Middle frontal gyrus (tissue), 1 donor: ENCODE data around the gene MSH2.
"Not testable (repeated sequence)": the region's sequence is repeated elsewhere in the genome, so short reads cannot be mapped to it uniquely, and the experiment has no call there.

Experiments used
- DNase-seq: peaks from one replicate; pipeline ENCODE4 v3.0.0-alpha.2; 2015; ENCODE audit warnings: low spot score; ENCODE audit errors: extremely low spot score

The MSH2 gene

DNA sequence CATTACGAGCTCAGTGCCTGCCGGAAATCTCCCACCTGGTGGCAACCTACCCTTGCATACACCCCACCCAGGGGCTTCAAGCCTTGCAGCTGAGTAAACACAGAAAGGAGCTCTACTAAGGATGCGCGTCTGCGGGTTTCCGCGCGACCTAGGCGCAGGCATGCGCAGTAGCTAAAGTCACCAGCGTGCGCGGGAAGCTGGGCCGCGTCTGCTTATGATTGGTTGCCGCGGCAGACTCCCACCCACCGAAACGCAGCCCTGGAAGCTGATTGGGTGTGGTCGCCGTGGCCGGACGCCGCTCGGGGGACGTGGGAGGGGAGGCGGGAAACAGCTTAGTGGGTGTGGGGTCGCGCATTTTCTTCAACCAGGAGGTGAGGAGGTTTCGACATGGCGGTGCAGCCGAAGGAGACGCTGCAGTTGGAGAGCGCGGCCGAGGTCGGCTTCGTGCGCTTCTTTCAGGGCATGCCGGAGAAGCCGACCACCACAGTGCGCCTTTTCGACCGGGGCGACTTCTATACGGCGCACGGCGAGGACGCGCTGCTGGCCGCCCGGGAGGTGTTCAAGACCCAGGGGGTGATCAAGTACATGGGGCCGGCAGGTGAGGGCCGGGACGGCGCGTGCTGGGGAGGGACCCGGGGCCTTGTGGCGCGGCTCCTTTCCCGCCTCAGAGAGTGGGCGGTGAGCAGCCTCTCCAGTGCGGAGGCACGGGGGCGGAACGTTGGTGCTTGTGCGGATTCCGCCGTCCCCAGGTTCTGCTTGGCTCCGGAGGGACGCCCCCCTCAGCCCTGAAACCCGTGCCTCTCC is at the start of gene MSH2:
MSH2 (plus strand) TSS at position 352 of the 804 bp plus-strand sequence; CDS start at position 388, 36 bp downstream.
- peak; percentile 86 for DNase-seq

DNA sequence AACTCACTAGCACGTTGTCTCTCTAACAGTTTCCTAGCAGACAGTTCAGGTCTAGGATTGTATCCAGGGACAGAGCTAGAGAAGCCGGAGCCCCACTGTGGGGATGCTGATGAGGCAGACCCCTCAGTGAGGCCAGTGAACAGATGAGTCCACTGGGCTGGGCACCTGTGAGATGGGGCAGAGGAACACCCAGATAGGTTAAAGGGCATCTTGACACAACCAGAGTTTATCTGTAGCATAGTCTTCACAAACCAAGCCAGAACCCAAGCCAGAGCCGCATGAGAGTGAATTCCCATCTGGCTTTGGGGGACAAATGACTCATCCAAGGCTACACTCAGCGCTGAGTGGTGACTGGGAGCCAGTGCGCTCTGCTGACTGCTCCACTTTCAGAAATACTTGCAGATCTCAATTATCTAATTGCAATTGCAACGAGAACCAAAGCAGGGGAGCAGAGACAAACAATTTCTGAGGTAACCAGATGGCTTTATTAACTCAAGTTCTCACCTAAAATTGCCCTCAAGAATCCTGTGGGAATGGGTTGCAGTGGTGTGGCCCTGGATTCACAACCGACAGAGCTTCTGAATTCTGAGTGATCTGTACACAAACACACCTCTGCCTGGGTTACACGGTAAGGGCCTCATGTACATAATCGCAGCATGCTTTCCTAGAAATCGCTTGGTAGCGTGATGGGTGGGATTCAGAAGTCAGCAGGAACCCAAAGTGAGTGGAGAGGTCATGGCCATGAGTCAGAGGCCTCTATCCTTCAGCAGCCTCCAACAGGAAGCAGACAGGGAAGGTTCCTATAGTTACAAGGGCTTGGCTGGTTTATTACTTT is 48.7 kb upstream of the MSH2 start:
- DNase-seq = no peak

DNA sequence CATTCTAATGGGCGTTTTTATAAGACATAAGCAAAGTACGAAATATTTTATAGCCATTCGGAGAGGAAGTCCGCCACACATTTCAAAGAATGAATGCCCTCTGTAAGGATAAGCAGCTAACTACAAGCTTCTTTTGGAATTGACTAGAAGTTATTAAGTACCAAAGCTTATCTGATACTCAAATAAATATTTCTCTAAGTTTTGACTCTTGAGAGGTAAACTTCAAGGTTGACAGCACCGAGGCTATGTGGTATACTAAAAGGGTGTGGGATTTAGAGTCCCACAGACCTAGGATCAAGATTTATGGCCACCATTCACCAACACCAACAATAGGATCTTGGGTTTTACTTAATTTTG is 48.1 kb upstream of the MSH2 start:
- no peak for DNase-seq

DNA sequence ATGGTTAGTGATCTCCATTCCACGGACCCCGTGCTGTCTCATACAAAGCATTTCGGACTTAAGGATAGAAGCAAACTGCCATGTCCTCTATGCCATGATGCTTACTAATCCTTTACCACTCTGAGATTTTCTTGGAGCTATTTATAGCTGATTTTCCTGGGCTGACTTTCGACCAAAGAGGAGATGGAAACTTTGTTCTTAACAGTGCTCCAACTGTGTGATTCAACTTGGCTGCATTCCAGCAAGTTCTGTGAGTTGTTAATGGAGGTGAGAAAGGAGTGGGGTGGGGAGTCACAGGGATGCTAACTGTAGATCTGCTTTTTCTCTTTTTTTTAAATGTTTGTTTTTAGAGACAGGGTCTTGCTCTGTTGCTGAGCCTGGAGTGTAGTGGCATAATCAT is 45.5 kb upstream of the MSH2 start:
- DNase-seq = no peak

DNA sequence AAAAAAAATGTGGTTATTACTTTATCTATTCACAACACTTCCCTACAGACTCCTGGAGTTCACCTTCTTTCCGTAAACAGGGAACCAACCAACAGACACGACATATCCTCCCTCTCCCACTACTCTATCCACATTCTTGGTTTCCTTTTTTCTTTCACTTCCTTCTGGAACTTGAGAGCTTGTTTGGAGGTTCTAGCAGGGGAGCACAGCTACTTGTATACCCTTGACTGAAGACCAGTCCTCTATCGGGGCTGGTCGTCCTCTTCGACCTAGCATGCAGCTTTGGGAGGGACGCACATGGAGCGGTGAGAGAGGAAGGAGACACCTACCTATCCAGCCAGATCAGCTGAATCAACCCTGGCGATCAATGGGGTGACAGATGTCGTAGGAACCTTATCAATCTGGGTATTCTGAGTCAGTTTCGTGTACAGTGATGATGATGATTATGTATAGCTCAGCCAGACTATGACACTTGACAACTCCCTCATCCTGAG is 43.5 kb upstream of the MSH2 start:
- no peak for DNase-seq

DNA sequence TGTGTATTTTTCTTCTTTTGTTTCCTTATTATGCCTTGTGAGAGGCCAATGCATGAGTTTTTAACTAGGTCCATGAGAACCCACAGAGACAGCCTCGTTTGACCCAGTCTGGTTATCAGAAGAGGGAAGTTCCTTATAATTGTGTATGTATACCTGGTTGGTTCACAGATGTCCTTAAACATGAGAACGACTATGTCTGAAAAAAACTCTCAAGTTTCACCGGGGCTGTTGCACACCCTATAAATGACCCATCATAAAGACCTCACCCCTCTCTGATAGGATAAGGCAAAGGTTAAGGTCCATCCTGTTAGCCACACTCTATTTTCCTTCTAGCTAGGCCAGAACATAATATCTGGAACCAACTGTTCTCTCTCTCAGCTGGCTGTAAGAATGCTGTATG is 42.7 kb upstream of the MSH2 start:
- DNase-seq = no peak

DNA sequence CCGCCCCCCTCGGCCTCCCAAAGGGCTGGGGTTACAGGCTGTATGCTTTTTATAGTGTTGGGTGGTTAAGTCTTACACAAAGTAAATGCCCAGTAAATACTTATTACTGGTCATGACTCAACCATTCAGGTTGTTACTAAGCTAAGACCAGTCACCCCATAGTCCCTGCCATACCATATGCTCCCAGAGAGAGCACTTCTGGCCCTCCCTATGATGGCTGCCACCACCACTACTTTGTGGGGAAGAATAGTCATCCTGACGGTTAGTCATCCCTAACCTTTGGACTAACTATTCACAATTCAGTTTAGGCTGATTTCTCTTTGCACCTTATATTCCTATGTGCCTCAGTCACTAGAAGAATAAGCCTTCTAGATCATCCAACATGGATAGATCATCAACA is 42.0 kb upstream of the MSH2 start:
- no peak for DNase-seq

DNA sequence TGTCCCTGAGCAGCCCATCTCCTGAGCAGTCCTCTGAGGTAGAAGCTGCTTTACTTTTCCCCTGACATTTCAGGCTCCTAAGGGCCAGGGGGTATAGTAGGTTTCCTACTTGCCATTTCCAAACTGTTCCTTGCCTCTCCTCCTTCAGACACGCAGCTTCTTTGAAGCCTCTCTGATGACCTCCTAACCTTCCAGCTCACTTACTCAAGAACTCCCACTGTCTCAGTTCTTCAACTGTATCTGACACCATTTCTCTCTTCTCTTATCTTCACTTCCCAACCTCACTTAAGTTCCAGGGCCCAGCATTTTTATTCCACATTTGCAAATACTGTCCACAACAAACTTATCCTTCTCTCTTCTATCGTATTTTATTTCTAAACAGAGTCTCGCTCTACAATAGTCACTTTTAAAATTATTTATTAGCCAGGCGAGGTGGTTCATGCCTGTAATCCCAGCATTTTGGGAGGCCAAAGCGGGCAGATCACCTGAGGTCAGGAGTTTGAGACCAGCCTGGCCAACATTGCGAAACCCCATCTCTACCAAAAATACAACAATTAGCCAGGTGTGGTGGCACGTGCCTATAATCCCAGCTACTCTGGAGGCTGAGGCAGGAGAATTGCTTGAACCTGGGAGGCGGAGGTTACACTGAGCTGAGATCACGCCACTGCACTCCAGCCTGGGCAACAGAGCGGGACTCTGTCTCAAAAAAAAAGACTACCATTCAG is 41.3 kb upstream of the MSH2 start:
- not testable (repeated sequence) for DNase-seq

DNA sequence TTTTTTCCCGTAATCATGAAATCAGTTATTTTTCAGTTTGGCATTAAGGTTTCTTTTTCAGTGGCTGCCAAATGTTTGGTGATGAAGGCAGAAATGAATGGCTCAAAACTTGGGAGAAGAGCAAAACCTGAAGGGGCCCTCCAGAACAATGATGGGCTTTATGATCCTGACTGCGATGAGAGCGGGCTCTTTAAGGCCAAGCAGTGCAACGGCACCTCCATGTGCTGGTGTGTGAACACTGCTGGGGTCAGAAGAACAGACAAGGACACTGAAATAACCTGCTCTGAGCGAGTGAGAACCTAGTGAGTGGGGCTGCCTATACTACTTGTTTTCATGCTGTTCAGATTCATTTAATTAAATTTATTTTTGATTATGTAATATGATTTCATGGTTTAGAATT is 29.2 kb upstream of the MSH2 start:
- no peak for DNase-seq

DNA sequence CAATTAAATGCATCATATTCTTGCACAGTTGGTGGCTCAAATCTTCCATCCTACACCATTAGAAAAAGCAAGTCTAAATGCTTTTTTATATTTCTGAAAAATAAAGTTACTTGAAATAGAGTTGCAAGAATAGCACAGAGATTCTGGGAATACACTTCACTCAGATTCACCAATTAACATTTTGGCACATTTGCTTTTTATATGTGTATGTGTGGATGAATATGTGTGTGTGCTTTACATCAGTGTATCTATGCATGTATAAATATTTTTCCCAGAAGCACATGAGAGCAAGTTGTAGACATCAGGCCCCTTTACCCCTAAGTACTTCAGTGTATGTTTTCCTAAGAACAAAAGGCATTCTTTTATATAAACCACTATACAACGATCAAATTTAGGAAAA is 27.6 kb upstream of the MSH2 start:
- DNase-seq = no peak

DNA sequence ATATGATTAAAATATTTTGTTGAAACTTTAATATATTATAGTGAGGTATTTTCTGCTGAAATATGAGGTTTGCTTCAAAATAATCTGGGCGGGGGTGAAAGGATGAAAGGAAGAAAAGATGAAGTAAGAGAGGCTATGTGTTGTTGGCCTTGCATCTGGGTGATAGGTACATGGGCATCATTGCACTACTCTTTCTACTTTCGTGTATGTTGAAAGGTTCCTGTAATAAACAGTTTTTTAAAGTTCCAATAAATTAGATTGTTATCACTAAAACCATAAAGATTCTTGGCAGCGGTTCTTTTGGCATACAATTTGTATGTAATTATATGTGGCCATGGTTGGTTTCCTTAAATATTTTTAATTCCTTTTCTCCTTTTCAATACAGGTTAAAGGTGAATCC is 23.6 kb upstream of the MSH2 start:
- DNase-seq = no peak

DNA sequence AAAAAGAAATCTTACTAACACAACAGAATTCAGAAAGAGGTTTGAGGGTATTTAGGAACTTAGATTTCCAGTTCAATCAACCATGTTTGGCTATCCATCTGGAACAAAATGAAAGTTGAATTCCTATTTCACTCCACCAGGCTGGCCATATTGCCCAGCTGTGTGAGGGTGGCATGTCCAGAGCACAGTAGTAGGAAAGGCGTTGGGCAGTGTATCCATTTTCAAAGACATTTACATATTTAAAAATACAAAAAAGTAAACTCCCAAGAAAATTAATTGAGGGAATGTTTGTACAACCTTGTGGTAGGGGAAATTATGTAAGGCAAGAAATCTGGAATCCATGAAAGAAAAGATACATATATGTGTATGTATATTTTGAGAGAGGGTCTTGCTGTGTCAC is 21.5 kb upstream of the MSH2 start:
- no peak for DNase-seq

DNA sequence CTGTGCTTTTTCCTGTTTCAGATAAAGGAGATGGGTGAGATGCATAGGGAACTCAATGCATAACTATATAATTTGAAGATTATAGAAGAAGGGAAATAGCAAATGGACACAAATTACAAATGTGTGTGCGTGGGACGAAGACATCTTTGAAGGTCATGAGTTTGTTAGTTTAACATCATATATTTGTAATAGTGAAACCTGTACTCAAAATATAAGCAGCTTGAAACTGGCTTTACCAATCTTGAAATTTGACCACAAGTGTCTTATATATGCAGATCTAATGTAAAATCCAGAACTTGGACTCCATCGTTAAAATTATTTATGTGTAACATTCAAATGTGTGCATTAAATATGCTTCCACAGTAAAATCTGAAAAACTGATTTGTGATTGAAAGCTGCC is 16.4 kb upstream of the MSH2 start:
- DNase-seq = no peak

DNA sequence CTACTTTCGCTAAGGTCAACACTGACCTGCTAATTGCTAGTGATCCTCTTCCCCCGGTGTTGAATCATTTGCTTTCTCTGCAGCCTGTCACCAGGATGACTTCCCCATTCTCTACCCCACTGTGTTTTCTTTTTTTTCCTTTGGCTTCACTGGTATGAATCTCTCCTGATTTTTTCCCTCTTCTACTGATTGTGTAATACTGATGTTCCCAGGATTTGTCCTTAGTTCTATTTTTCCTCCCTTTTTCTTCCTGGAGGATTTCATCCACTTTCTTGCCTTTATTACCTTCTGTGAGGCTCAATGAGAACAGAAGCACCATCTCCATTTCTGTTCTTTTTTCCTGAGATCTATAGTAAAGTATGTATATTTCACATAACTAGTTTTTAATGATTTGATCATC is 14.1 kb upstream of the MSH2 start:
- DNase-seq = no peak

DNA sequence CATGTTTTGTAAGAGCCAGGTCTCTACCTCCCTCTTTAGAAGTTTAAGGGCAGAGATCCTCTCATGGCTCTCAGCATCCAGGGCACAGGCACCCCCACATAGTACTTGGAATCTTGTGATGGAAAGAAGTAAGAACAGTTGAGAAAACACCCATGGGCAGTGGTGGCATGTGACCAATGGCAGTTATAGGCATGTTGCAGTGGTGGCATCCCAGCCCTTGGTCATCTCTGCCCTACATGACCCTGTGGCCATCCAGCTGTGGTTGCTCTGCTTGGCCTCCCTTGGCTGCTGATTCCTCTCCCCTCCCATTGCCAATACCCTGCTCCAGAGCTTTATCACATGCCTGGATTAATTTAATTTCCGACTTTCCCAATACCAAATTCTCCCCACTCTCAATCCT is 13.3 kb upstream of the MSH2 start:
- DNase-seq = no peak

DNA sequence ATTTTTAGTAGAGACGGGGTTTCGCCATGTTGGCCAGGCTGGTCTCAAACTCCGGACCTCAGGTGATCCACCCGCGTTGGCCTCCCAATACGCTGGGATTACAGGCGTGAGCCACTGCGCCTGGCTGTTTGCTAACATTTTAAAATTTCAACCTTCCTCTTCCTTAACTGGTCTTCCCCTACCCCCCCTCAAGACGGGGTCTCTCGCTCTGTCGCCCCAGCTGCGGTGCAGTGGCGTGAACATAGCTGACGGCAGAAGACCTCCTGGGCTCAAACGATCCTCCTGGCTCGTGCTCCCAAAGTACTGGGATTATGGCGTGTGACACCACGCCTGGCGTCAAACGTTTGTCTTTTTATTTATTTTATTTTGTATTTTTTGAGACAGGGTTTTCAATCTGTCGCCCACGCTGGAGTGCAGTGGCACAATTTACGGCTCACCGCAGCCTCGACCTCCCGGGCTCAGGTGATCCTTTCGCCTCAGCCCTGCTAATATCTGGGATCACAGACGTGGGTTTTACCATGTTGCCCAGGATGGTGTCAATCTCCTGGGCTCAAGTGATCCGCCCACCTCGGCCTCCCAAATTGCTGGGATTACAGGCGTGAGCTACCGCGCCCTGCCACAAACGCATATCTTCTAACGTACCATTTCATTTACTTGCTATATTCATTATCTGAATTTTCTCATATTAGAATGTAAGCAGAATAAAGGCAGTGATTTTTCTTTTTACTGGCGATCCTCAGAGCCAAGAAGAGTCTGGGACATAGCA is 984 bp upstream of the MSH2 start:
- no peak for DNase-seq

DNA sequence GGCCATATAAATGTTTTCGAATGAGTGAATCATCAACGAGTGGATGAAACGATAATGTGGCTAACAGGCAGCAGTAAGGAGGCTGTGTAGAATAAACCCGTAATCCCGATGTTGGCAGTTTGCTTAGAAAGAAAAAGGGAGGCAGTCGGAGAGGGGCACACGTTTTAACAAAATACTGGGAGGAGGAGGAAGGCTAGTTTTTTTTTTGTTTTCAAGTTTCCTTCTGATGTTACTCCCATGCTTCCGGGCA is 476 bp upstream of the MSH2 start:
- DNase-seq = no peak

DNA sequence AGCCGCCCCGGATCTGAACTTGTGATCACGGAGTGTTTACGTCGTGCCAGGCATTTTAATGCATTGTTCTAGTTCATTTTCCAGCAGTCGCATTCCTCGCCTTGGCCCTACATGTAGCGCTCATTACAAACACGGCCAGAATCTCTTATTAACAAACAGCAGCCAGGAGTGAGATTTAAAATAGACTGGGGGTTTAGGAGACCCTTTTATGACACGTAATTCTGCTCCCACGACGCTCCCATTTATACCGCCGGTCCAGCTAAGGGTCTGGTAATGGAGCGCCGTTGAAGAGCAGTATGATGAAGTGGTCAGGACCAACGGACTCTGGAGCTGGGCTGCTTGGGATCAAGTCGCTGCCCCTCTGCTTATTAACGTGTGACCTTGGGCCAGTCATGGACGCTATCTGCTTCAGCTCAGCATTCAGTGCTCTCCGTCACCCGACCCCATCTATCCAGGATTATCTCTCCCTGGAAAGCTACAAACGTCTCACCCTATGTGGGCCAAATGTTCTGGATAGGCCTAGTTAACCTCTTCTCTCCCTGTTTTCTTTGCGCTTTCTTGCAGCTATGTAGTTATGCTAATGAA is 745 bp downstream of the MSH2 start:
- DNase-seq = no peak

DNA sequence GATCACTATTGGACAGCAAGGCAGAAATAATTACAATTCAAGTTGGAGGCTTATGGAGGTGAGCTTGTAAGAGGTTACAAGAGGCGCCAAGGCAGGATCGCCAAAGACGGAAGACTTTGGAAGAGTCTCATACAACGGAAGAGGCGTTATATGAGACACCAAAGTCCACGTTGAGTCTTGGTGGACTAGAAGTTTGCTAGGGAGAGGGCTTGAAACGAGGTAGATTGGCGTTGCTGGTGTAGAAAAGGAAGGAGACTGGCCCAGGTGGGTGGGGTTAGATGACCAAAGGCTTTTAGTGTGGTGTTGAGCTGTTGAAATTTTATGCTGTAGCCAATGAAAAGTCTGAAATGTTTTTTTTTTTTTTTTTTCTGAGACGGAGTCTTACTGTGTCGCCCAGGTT is 1.4 kb downstream of the MSH2 start:
- DNase-seq = no peak

DNA sequence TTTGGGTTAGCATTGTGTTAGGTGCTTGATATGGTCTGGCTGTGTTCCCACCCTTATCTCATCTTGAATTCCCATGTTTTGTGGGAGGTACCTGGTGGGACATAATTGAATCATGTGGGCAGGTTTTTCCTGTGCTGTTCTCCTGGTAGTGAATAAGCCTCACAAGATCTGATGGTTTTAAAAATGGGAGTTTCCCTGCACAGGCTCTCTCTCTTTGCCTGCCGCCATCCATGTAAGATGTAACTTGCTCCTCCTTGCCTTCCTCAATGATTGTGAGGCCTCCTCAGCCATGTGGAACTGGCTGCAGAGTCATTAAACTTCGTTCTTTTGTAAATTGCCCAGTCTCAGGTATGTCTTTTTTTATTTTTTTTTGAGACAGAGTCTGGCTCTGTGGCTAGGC is 2.8 kb downstream of the MSH2 start:
- no peak for DNase-seq

DNA sequence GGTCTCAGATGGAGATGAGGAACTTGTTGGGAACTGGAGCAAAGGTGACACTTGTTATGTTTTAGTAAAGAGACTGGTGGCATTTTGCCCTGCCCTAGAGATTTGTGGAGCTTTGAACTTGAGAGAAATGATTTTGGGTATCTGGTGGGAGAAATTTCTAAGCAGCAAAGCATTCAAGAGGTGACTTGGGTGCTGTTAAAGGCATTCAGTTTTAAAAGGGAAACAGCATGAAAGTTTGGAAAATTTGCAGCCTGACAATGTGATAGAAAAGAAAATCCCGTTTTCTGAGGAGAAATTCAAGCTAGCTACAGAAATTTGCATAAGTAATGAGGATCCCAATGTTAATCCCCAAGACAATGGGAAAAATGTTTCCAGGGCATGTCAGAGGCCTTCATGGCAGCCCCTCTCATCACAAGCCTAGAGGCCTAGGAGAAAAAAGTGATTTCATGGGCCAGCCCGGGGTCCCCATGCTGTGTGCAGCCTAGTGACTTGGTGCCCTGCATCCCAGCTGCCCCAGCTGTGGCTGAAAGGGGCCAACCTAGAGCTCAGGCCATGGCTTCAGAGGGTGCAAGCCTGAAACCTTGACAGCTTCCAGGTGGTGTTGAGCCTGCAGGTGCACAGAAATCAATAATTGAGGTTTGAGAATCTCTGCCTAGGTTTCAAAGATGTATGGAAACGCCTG is 3.8 kb downstream of the MSH2 start:
- not testable (repeated sequence) for DNase-seq
